ENCODE data around the gene PJA1.

DNA sequence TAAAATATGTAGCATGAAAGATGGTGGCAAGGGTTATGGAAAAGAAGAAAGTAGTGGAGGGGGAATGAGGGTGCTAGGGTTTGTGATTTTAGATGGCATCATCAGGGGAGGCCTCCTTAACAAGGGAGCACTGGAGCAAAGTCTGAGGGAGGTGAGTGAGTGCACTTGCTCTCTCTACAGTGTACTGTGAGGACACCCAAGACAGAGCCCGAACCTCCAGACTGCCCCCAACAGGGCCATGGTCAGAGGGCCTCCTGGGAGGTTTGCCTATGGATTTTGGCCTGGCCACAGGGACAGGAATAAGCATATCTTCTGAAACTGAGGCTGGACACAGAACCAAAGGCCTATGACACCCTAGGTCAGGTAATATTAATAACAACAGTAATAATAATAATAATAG lies 21.4 kb upstream of the PJA1 start:
- TF ChIP-seq ZNF169 (tag by site-specific recombination; IDR thresholded peaks at IDR 0.05) (no peak), ZNF266 (tag by site-specific recombination; IDR thresholded peaks at IDR 0.05; ENCODE audit: low read depth) (no peak), ZBTB7A (tag by site-specific recombination; IDR thresholded peaks at IDR 0.05; ENCODE audit: low read depth) (no peak), RBAK (tag by site-specific recombination; IDR thresholded peaks at IDR 0.05) (no peak), ZNF350 (tag by site-specific recombination; IDR thresholded peaks at IDR 0.05) (no peak)
- TF ChIP-seq, protein P1, sequence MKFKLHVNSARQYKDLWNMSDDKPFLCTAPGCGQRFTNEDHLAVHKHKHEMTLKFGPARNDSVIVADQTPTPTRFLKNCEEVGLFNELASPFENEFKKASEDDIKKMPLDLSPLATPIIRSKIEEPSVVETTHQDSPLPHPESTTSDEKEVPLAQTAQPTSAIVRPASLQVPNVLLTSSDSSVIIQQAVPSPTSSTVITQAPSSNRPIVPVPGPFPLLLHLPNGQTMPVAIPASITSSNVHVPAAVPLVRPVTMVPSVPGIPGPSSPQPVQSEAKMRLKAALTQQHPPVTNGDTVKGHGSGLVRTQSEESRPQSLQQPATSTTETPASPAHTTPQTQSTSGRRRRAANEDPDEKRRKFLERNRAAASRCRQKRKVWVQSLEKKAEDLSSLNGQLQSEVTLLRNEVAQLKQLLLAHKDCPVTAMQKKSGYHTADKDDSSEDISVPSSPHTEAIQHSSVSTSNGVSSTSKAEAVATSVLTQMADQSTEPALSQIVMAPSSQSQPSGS (tag by site-specific recombination; IDR thresholded peaks at IDR 0.05; ENCODE audit: low read depth), result no peak
- TF ChIP-seq, protein P2, sequence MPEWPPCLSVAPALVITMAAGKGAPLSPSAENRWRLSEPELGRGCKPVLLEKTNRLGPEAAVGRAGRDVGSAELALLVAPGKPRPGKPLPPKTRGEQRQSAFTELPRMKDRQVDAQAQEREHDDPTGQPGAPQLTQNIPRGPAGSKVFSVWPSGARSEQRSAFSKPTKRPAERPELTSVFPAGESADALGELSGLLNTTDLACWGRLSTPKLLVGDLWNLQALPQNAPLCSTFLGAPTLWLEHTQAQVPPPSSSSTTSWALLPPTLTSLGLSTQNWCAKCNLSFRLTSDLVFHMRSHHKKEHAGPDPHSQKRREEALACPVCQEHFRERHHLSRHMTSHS (tag by site-specific recombination; IDR thresholded peaks at IDR 0.05), result no peak
- TF ChIP-seq, protein P3, sequence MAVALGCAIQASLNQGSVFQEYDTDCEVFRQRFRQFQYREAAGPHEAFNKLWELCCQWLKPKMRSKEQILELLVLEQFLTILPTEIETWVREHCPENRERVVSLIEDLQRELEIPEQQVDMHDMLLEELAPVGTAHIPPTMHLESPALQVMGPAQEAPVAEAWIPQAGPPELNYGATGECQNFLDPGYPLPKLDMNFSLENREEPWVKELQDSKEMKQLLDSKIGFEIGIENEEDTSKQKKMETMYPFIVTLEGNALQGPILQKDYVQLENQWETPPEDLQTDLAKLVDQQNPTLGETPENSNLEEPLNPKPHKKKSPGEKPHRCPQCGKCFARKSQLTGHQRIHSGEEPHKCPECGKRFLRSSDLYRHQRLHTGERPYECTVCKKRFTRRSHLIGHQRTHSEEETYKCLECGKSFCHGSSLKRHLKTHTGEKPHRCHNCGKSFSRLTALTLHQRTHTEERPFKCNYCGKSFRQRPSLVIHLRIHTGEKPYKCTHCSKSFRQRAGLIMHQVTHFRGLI (tag by site-specific recombination; IDR thresholded peaks at IDR 0.05), result no peak
- TF ChIP-seq, protein P4, sequence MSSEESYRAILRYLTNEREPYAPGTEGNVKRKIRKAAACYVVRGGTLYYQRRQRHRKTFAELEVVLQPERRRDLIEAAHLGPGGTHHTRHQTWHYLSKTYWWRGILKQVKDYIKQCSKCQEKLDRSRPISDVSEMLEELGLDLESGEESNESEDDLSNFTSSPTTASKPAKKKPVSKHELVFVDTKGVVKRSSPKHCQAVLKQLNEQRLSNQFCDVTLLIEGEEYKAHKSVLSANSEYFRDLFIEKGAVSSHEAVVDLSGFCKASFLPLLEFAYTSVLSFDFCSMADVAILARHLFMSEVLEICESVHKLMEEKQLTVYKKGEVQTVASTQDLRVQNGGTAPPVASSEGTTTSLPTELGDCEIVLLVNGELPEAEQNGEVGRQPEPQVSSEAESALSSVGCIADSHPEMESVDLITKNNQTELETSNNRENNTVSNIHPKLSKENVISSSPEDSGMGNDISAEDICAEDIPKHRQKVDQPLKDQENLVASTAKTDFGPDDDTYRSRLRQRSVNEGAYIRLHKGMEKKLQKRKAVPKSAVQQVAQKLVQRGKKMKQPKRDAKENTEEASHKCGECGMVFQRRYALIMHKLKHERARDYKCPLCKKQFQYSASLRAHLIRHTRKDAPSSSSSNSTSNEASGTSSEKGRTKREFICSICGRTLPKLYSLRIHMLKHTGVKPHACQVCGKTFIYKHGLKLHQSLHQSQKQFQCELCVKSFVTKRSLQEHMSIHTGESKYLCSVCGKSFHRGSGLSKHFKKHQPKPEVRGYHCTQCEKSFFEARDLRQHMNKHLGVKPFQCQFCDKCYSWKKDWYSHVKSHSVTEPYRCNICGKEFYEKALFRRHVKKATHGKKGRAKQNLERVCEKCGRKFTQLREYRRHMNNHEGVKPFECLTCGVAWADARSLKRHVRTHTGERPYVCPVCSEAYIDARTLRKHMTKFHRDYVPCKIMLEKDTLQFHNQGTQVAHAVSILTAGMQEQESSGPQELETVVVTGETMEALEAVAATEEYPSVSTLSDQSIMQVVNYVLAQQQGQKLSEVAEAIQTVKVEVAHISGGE (tag by site-specific recombination; conservative IDR thresholded peaks at IDR 0.05; ENCODE audit: low read depth), result no peak
- TF ChIP-seq, protein P5, sequence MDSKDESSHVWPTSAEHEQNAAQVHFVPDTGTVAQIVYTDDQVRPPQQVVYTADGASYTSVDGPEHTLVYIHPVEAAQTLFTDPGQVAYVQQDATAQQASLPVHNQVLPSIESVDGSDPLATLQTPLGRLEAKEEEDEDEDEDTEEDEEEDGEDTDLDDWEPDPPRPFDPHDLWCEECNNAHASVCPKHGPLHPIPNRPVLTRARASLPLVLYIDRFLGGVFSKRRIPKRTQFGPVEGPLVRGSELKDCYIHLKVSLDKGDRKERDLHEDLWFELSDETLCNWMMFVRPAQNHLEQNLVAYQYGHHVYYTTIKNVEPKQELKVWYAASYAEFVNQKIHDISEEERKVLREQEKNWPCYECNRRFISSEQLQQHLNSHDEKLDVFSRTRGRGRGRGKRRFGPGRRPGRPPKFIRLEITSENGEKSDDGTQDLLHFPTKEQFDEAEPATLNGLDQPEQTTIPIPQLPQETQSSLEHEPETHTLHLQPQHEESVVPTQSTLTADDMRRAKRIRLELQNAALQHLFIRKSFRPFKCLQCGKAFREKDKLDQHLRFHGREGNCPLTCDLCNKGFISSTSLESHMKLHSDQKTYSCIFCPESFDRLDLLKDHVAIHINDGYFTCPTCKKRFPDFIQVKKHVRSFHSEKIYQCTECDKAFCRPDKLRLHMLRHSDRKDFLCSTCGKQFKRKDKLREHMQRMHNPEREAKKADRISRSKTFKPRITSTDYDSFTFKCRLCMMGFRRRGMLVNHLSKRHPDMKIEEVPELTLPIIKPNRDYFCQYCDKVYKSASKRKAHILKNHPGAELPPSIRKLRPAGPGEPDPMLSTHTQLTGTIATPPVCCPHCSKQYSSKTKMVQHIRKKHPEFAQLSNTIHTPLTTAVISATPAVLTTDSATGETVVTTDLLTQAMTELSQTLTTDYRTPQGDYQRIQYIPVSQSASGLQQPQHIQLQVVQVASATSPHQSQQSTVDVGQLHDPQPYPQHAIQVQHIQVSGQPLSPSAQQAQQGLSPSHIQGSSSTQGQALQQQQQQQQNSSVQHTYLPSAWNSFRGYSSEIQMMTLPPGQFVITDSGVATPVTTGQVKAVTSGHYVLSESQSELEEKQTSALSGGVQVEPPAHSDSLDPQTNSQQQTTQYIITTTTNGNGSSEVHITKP (tag by site-specific recombination; IDR thresholded peaks at IDR 0.05), result no peak
- TF ChIP-seq, protein P6, sequence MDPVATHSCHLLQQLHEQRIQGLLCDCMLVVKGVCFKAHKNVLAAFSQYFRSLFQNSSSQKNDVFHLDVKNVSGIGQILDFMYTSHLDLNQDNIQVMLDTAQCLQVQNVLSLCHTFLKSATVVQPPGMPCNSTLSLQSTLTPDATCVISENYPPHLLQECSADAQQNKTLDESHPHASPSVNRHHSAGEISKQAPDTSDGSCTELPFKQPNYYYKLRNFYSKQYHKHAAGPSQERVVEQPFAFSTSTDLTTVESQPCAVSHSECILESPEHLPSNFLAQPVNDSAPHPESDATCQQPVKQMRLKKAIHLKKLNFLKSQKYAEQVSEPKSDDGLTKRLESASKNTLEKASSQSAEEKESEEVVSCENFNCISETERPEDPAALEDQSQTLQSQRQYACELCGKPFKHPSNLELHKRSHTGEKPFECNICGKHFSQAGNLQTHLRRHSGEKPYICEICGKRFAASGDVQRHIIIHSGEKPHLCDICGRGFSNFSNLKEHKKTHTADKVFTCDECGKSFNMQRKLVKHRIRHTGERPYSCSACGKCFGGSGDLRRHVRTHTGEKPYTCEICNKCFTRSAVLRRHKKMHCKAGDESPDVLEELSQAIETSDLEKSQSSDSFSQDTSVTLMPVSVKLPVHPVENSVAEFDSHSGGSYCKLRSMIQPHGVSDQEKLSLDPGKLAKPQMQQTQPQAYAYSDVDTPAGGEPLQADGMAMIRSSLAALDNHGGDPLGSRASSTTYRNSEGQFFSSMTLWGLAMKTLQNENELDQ (tag by site-specific recombination; IDR thresholded peaks at IDR 0.05; ENCODE audit: low read depth), result no peak
- TF ChIP-seq, protein P7, sequence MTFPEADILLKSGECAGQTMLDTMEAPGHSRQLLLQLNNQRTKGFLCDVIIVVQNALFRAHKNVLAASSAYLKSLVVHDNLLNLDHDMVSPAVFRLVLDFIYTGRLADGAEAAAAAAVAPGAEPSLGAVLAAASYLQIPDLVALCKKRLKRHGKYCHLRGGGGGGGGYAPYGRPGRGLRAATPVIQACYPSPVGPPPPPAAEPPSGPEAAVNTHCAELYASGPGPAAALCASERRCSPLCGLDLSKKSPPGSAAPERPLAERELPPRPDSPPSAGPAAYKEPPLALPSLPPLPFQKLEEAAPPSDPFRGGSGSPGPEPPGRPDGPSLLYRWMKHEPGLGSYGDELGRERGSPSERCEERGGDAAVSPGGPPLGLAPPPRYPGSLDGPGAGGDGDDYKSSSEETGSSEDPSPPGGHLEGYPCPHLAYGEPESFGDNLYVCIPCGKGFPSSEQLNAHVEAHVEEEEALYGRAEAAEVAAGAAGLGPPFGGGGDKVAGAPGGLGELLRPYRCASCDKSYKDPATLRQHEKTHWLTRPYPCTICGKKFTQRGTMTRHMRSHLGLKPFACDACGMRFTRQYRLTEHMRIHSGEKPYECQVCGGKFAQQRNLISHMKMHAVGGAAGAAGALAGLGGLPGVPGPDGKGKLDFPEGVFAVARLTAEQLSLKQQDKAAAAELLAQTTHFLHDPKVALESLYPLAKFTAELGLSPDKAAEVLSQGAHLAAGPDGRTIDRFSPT (tag by site-specific recombination; IDR thresholded peaks at IDR 0.05), result no peak
